Mesenchymal stem cell (in vitro differentiated cells and primary cell): ENCODE measurements around the gene TFG.

Experiments
- DNase-seq: peaks from one replicate; pipeline ENCODE4 v3.0.0-alpha.2; 2013
- H2AFZ ChIP-seq: one replicate; pipeline ENCODE4 v1.6.1; 2013; ENCODE audit warnings: low read depth, mild to moderate bottlenecking, control low read depth, inconsistent platforms, low read length, moderate library complexity
- H2AK5ac ChIP-seq: 2 replicates; pipeline ENCODE4 v1.6.1; 2013; ENCODE audit warnings: low read length, moderate library complexity, mild to moderate bottlenecking, inconsistent platforms; ENCODE audit not compliant: severe bottlenecking
- H2BK120ac ChIP-seq: one replicate; pipeline ENCODE4 v1.6.1; 2013; ENCODE audit warnings: low read depth, mild to moderate bottlenecking, inconsistent platforms, low read length, moderate library complexity
- H2BK12ac ChIP-seq, 2 experiments: one replicate each; pipeline ENCODE4 v1.6.1; 2013; ENCODE audit warnings: inconsistent platforms in 2 of 2, low read length in 2 of 2, mild to moderate bottlenecking in 2 of 2, moderate library complexity in 2 of 2, control low read depth in 1 of 2
- H2BK15ac ChIP-seq: one replicate; pipeline ENCODE4 v1.6.1; 2013; ENCODE audit warnings: mild to moderate bottlenecking, low read depth, inconsistent platforms; ENCODE audit not compliant: poor library complexity, severe bottlenecking
- H2BK5ac ChIP-seq: 2 replicates; pipeline ENCODE4 v1.6.1; 2013; ENCODE audit warnings: low read depth, mild to moderate bottlenecking, low read length, control low read depth, inconsistent platforms; ENCODE audit not compliant: poor library complexity, severe bottlenecking
- H3K14ac ChIP-seq, 2 experiments: one replicate each; pipeline ENCODE4 v1.6.1; 2013; ENCODE audit warnings: inconsistent platforms in 2 of 2, low read length in 2 of 2, control low read depth in 1 of 2, mild to moderate bottlenecking in 1 of 2, moderate library complexity in 1 of 2
- H3K18ac ChIP-seq, 2 experiments: one replicate each; pipeline ENCODE4 v1.6.1; 2013; ENCODE audit warnings: inconsistent platforms in 2 of 2, low read length in 2 of 2, control low read depth in 1 of 2, low read depth in 1 of 2, mild to moderate bottlenecking in 1 of 2
- H3K23ac ChIP-seq, 2 experiments: one replicate each; pipeline ENCODE4 v1.6.1; 2013; ENCODE audit warnings: inconsistent platforms in 2 of 2, low read length in 2 of 2, mild to moderate bottlenecking in 2 of 2, moderate library complexity in 2 of 2, control low read depth in 1 of 2
- H3K27ac ChIP-seq: 2 replicates; pipeline ENCODE4 v1.5.1; 2013; ENCODE audit warnings: mild to moderate bottlenecking, moderate library complexity, low read length, control low read depth, inconsistent platforms; ENCODE audit not compliant: poor library complexity, severe bottlenecking
- H3K27me3 ChIP-seq, 2 experiments: 2 replicates each; pipeline versions ENCODE4 v1.6.1 to v1.7.0; 2013; ENCODE audit warnings: low read length in 2 of 2, mild to moderate bottlenecking in 2 of 2, moderate library complexity in 2 of 2, control low read depth in 1 of 2, inconsistent platforms in 1 of 2; ENCODE audit not compliant: control insufficient read depth in 1 of 2, insufficient read depth in 1 of 2
- H3K36me3 ChIP-seq, 2 experiments: 2 replicates each; pipeline versions ENCODE4 v1.6.1 to v1.7.0; 2013; ENCODE audit warnings: low read length in 2 of 2, control low read depth in 1 of 2, inconsistent platforms in 1 of 2, low read depth in 1 of 2, mild to moderate bottlenecking in 1 of 2; ENCODE audit not compliant: insufficient read depth in 2 of 2, control insufficient read depth in 1 of 2
- H3K4ac ChIP-seq, 2 experiments: one replicate each; pipeline ENCODE4 v1.6.1; 2013; ENCODE audit warnings: inconsistent platforms in 2 of 2, low read length in 2 of 2, mild to moderate bottlenecking in 2 of 2, moderate library complexity in 2 of 2, control low read depth in 1 of 2, low read depth in 1 of 2
- H3K4me1 ChIP-seq: 2 replicates; pipeline ENCODE4 v1.6.1; 2013; ENCODE audit warnings: low read depth, low read length, control low read depth; ENCODE audit not compliant: control insufficient read depth, insufficient read depth
- H3K4me2 ChIP-seq: 2 replicates; pipeline ENCODE4 v1.6.1; 2013; ENCODE audit warnings: low read length, mild to moderate bottlenecking, inconsistent platforms; ENCODE audit not compliant: poor library complexity, severe bottlenecking
- H3K4me3 ChIP-seq, 2 experiments: 2 replicates each; pipeline versions ENCODE4 v1.5.1 to v1.7.0; 2013; ENCODE audit warnings: low read length in 2 of 2, mild to moderate bottlenecking in 2 of 2, control low read depth in 1 of 2, low read depth in 1 of 2; ENCODE audit not compliant: insufficient read depth in 1 of 2
- H3K79me1 ChIP-seq: replicated peaks from 2 replicates; pipeline ENCODE4 v1.6.1; 2013; ENCODE audit warnings: mild to moderate bottlenecking, control low read depth, low read length, inconsistent platforms; ENCODE audit not compliant: poor library complexity, severe bottlenecking
- H3K9ac ChIP-seq: 2 replicates; pipeline ENCODE4 v1.7.0; 2013; ENCODE audit warnings: mild to moderate bottlenecking, low read length, moderate library complexity
- H3K9me3 ChIP-seq: 2 replicates; pipeline ENCODE4 v1.7.0; 2013; ENCODE audit warnings: mild to moderate bottlenecking, low read length; ENCODE audit not compliant: control insufficient read depth
- H4K8ac ChIP-seq: one replicate; pipeline ENCODE4 v1.6.1; 2013; ENCODE audit warnings: inconsistent platforms, mild to moderate bottlenecking, low read length, moderate library complexity
- H4K91ac ChIP-seq: one replicate; pipeline ENCODE4 v1.6.1; 2013; ENCODE audit warnings: mild to moderate bottlenecking, low read length, inconsistent platforms
- WGBS: methylation state at CpG from one replicate; pipeline ENCODE4 v1.1.7; 2013; ENCODE audit warnings: mixed read lengths; 5-methylcytosine and 5-hydroxymethylcytosine counted together

The TFG gene

GRCh38 chr3:100782348-100782747, 73.1 kb downstream of the TFG start:
- Histone ChIP-seq H3K4me2 (no peak overlapping the region), H2AK5ac (no peak overlapping the region)

GRCh38 chr3:100782906-100783305, 73.6 kb downstream of the TFG start:
- H2BK12ac ChIP-seq = no peak overlapping the region
- H3K27ac ChIP-seq = no peak overlapping the region
- H4K8ac ChIP-seq = no peak overlapping the region
- H3K4me2 ChIP-seq = no peak overlapping the region
- H2AK5ac ChIP-seq = no peak overlapping the region
- no peak overlapping the region for H3K23ac ChIP-seq
- no peaks in the 10 kb centered on the region for H3K27me3 ChIP-seq
- H3K4ac ChIP-seq = no peak overlapping the region
- H3K14ac ChIP-seq = no peak overlapping the region
- H3K9ac ChIP-seq = peak overlapping the region; percentile 58
- peaks cover 4% of the 10 kb centered on the region for H3K4me1 ChIP-seq
- H2BK120ac ChIP-seq = no peak overlapping the region
- no peaks in the 10 kb centered on the region for H3K79me1 ChIP-seq
- no peak for DNase-seq
- H2BK15ac ChIP-seq = no peak overlapping the region
- H3K36me3 ChIP-seq = peaks cover 0 to 90% of the 10 kb centered on the region in 2 experiments
- no peak overlapping the region for H2AFZ ChIP-seq
- peaks cover 31% of the 10 kb centered on the region for H3K9me3 ChIP-seq
- H2BK5ac ChIP-seq = no peak overlapping the region
- H3K4me3 ChIP-seq = no peak overlapping the region
- WGBS = 75% methylated on average over 3 of the region's 3 CpGs
- peak overlapping the region in 1 of 2 experiments; percentile 8 for H3K18ac ChIP-seq
- H4K91ac ChIP-seq = no peak overlapping the region

More at GRCh38 chr3:100782348-100782747, 73.1 kb downstream of the TFG start:
- Histone ChIP-seq H3K27me3 (no peaks in the 10 kb centered on the region), H3K27ac (no peak overlapping the region), H3K36me3 (peaks cover 0 to 90% of the 10 kb centered on the region in 2 experiments), H2BK5ac (no peak overlapping the region), H3K14ac (no peak overlapping the region), H2BK12ac (no peak overlapping the region), H2BK120ac (no peak overlapping the region), H2AFZ (no peak overlapping the region), H3K9ac (peak overlapping the region; percentile 58), H3K79me1 (no peaks in the 10 kb centered on the region), H3K18ac (no peak overlapping the region), H3K23ac (no peak overlapping the region), H3K4me1 (peaks cover 4% of the 10 kb centered on the region), H3K9me3 (peaks cover 31% of the 10 kb centered on the region), H3K4ac (no peak overlapping the region), H4K91ac (no peak overlapping the region), H4K8ac (no peak overlapping the region), H3K4me3 (no peak overlapping the region), H2BK15ac (no peak overlapping the region)
- DNase-seq = no peak
- 65% methylated on average over 2 of the region's 2 CpGs for WGBS

DNA sequence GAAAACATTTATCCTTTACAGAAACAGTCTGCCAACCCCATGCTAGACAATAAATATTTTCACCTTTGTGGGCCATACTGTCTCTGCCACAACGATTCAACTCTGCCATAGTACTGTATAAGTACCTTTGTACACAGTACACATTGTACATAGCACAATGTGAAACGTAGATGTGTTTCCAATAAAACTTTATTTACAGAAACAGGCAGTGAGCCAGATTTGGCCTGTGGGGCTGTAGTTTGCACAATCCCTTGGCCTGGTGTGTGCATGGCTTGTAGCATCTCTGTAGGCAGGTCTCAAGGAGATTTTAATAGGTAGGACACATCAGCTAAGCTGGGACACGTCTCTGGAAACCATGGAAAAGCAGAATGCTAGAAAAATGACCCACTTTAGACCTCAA, 74.3 kb downstream of the TFG start:
- Histone ChIP-seq H3K4me2 (no peak overlapping the region), H2BK15ac (no peak overlapping the region), H3K9ac (peak overlapping the region; percentile 58), H3K4me1 (peaks cover 4% of the 10 kb centered on the region), H2BK5ac (no peak overlapping the region), H3K4ac (no peak overlapping the region), H3K18ac (no peak overlapping the region), H4K91ac (no peak overlapping the region), H3K14ac (no peak overlapping the region), H3K9me3 (peaks cover 31% of the 10 kb centered on the region), H3K27ac (no peak overlapping the region), H2AFZ (no peak overlapping the region), H3K27me3 (no peaks in the 10 kb centered on the region), H3K4me3 (no peak overlapping the region), H3K79me1 (no peaks in the 10 kb centered on the region), H2AK5ac (no peak overlapping the region), H3K23ac (no peak overlapping the region), H2BK12ac (no peak overlapping the region), H2BK120ac (no peak overlapping the region), H3K36me3 (peaks cover 0 to 90% of the 10 kb centered on the region in 2 experiments), H4K8ac (no peak overlapping the region)
- 56% methylated on average over 2 of the region's 3 CpGs for WGBS
- DNase-seq = no peak

DNA sequence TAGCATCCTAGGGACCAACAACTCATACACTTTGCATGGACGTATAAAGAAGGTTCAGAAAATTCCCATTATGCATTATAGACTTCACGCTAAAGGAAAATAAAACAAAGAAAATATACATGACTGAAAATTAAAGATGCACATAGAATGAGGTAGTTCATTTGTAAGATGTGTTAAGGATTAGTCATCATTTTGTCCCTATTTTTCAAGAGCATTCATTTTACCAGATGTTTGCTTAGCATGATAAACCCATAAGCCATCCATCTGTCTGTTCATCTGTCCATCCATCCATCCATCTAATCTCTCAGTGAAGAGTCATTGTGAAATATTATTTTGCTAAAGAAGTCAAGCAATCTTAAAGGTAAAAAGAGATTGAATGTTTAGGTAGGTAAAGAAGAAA, 80.3 kb downstream of the TFG start:
- peaks cover 27% of the 10 kb centered on the region for H3K9me3 ChIP-seq
- no peak overlapping the region for H3K4ac ChIP-seq
- no peak overlapping the region for H3K27ac ChIP-seq
- no peaks in the 10 kb centered on the region for H3K27me3 ChIP-seq
- no peak overlapping the region for H3K9ac ChIP-seq
- no peak overlapping the region for H3K18ac ChIP-seq
- no peak overlapping the region for H3K23ac ChIP-seq
- H2BK15ac ChIP-seq = no peak overlapping the region
- H2AFZ ChIP-seq = no peak overlapping the region
- H2BK120ac ChIP-seq = no peak overlapping the region
- H3K4me3 ChIP-seq = no peak overlapping the region
- no peak for DNase-seq
- no peak overlapping the region for H4K8ac ChIP-seq
- H3K79me1 ChIP-seq = no peaks in the 10 kb centered on the region
- no peak overlapping the region for H2AK5ac ChIP-seq
- peaks cover 0 to 100% of the 10 kb centered on the region in 2 experiments for H3K36me3 ChIP-seq
- no peak overlapping the region for H4K91ac ChIP-seq
- no peaks in the 10 kb centered on the region for H3K4me1 ChIP-seq
- no peak overlapping the region for H2BK12ac ChIP-seq
- WGBS = no CpG with 5 or more reads among the region's 2 CpGs
- H3K4me2 ChIP-seq = no peak overlapping the region
- no peak overlapping the region for H3K14ac ChIP-seq
- no peak overlapping the region for H2BK5ac ChIP-seq
